HepG2 (cell line): Measurements from ENCODE around the gene ABI3BP. TPM values are rescaled to one million over a fixed set of nuclear protein-coding genes. Genes with fewer than 3 reads are reported as not detected.

Experiments
- AKNA ChIP-seq: sonication (generic); formaldehyde crosslinking; IDR thresholded peaks from 2 replicates; pipeline ENCODE4 v1.4.0; 2020; ENCODE audit warnings: missing genetic modification reagents, borderline replicate concordance
- EHMT2 ChIP-seq: fragments of 200-600 bp; sonication (generic); IDR thresholded peaks from 2 replicates; pipeline ENCODE4 v1.7.0; 2017; ENCODE audit warnings: antibody characterized with exemption, low read depth, low read length, borderline replicate concordance
- EZH2 ChIP-seq: conservative IDR thresholded peaks from 2 replicates; pipeline ENCODE4 v1.6.1; 2012; ENCODE audit warnings: mild to moderate bottlenecking, low read depth, low read length, moderate library complexity
- HMG20A ChIP-seq: IDR thresholded peaks from 2 replicates; pipeline ENCODE4 v1.6.1; 2016; ENCODE audit warnings: borderline replicate concordance
- HNRNPK ChIP-seq: fragments of 200-400 bp; formaldehyde crosslinking; IDR thresholded peaks from 2 replicates; pipeline ENCODE4 v1.6.1; 2018; ENCODE audit warnings: low read length, low read depth, moderate library complexity, mild to moderate bottlenecking; ENCODE audit not compliant: poor library complexity, severe bottlenecking
- KAT7 ChIP-seq: IDR thresholded peaks from 2 replicates; pipeline ENCODE4 v1.6.1; 2018; ENCODE audit warnings: borderline replicate concordance, missing compliant biosample characterization
- NR1H2 ChIP-seq: sonication (generic); formaldehyde crosslinking; IDR thresholded peaks from 2 replicates; pipeline ENCODE4 v1.8.1; 2022; ENCODE audit warnings: low read depth, missing genetic modification reagents, borderline replicate concordance
- REST ChIP-seq, 2 experiments: IDR thresholded peaks; 2 replicates each; pipeline ENCODE4 v1.6.1; 2011 to 2012; ENCODE audit warnings: low read length in 2 of 2, borderline replicate concordance in 1 of 2, low read depth in 1 of 2, mild to moderate bottlenecking in 1 of 2, moderate library complexity in 1 of 2
- SALL2 ChIP-seq: sonication (generic); formaldehyde crosslinking; IDR thresholded peaks from 2 replicates; pipeline ENCODE4 v1.8.1; 2023; ENCODE audit warnings: mild to moderate bottlenecking, missing genetic modification reagents, inconsistent platforms
- SNAPC4 ChIP-seq: sonication (generic); formaldehyde crosslinking; IDR thresholded peaks from 2 replicates; pipeline ENCODE4 v1.4.0; 2020; ENCODE audit warnings: mild to moderate bottlenecking, missing genetic modification reagents
- SOX13 ChIP-seq, 3 experiments: fragments of 450-650 bp in 1 of 3; sonication (generic) in 1 of 3; formaldehyde crosslinking in 1 of 3; IDR thresholded peaks in 2 of 3; conservative IDR thresholded peaks in 1 of 3; 2 replicates each; pipeline versions ENCODE4 v1.5.0 to v1.6.1; 2016 to 2020; ENCODE audit warnings: antibody characterized with exemption in 1 of 3, mild to moderate bottlenecking in 1 of 3, missing compliant biosample characterization in 1 of 3, missing genetic modification reagents in 1 of 3, moderate library complexity in 1 of 3
- ZFP90 ChIP-seq: sonication (generic); formaldehyde crosslinking; IDR thresholded peaks from 2 replicates; pipeline ENCODE4 v1.8.0; 2022; ENCODE audit warnings: missing genetic modification reagents, mild to moderate bottlenecking, inconsistent platforms, borderline replicate concordance
- ZNF737 ChIP-seq: sonication (generic); formaldehyde crosslinking; IDR thresholded peaks from 2 replicates; pipeline ENCODE4 v1.5.0; 2020; ENCODE audit warnings: missing genetic modification reagents, mild to moderate bottlenecking, borderline replicate concordance
- polyA plus RNA-seq, 8 experiments: library from polyadenylated mRNA; depleted of rRNA in 3 of 8; stranded (reverse) in 7 of 8; unstranded in 1 of 8; fragments of >200 nt; fragmentation: Illumina TruSeq in 4 of 8; extraction: Trizol in 4 of 8; gene quantifications; 2 replicates each; pipeline versions ENCODE4 v1.2.1 to v1.2.3, GENCODE V29; 2011 to 2016; ENCODE audit warnings: low read depth in 4 of 8, missing spikeins in 1 of 8, mixed read lengths in 1 of 8; ENCODE audit not compliant: insufficient read depth in 1 of 8
- total RNA-seq, 5 experiments: library from RNA; depleted of rRNA; stranded (reverse); fragments of >200 nt; fragmentation: Illumina TruSeq; extraction: Trizol; gene quantifications; 2 replicates each; pipeline ENCODE4 v1.2.3, GENCODE V29; 2016; ENCODE audit warnings: low read depth in 1 of 5

The ABI3BP gene
- total and polyA plus RNA-seq, 2 of the 13 experiments (the other 11 are each of a cell fraction or from before 2014, with no cell fraction given) = not detected

- no peak for TF ChIP-seq SNAPC4
- TF ChIP-seq HNRNPK = peak; percentile 96
- TF ChIP-seq SALL2 (CRISPR knock-in tag) = peak; percentile 81
- no peak for TF ChIP-seq SOX13 (IDR thresholded peaks at IDR 0.05)
- no peak; a peak in 1 of 4 replicates for TF ChIP-seq SOX13 (CRISPR knock-in tag; conservative IDR thresholded peaks at IDR 0.05 in 1 of 2, IDR thresholded peaks at IDR 0.05 in 1 of 2)
- 0 out of 2 replicates have a peak, but pooled peaks have one; percentile 70 for TF ChIP-seq KAT7 (CRISPR knock-in tag)
- peak in 1 of 2 experiments; percentile 30; a peak in 1 of 4 replicates for TF ChIP-seq REST (IDR thresholded peaks at IDR 0.05; ENCODE audit: borderline replicate concordance in 1 of 2, low read depth in 1 of 2, low read length in 2 of 2)
- no peak for TF ChIP-seq AKNA
- TF ChIP-seq NR1H2 = no peak
- TF ChIP-seq HMG20A (CRISPR knock-in tag) = no peak
- no peak for TF ChIP-seq ZNF737 (CRISPR knock-in tag)
- no peak for TF ChIP-seq ZFP90 (CRISPR knock-in tag)
- no peak for TF ChIP-seq EZH2
- TF ChIP-seq EHMT2 = peak; percentile 90
These were observed 284.0 kb downstream of the ABI3BP start, which contains the start of gene TFG (continued) for GRCh38 chr3:100708989-100709841.
